Lung (tissue), 12 donors: Measurements from ENCODE around the gene RAB6A. TPM values are rescaled to one million over a fixed set of nuclear protein-coding genes. Genes with fewer than 3 reads are reported as not detected.

Experiments
- ATAC-seq: fragments of 200-7000 bp; cut with Tn5 transposase; one replicate; pipeline ENCODE4 v1.9.1; 2020; ENCODE audit warnings: moderate number of reproducible peaks; ENCODE audit not compliant: insufficient read depth, low FRiP score
- DNase-seq, 3 donors: peaks; one replicate each; pipeline ENCODE4 v3.0.0-alpha.2; 2013 to 2017
- H3K27ac ChIP-seq, 2 donors: one replicate each; pipeline ENCODE4 v1.5.1; 2013; ENCODE audit warnings: mild to moderate bottlenecking in 2 of 2, moderate library complexity in 2 of 2, control low read depth in 1 of 2, inconsistent platforms in 1 of 2, low read depth in 1 of 2, low read length in 1 of 2
- H3K27me3 ChIP-seq, 3 donors: one replicate each; pipeline ENCODE4 v1.5.1; 2013; ENCODE audit warnings: low read length in 2 of 3; ENCODE audit not compliant: control insufficient read depth in 3 of 3, insufficient read depth in 3 of 3
- H3K36me3 ChIP-seq, 4 donors: one replicate each; pipeline ENCODE4 v1.5.1; 2013; ENCODE audit warnings: low read length in 4 of 4, mild to moderate bottlenecking in 1 of 4, moderate library complexity in 1 of 4; ENCODE audit not compliant: control insufficient read depth in 4 of 4, insufficient read depth in 4 of 4
- H3K4me1 ChIP-seq, 5 donors: one replicate each; pipeline ENCODE4 v1.5.1; 2013; ENCODE audit warnings: low read length in 5 of 5, mild to moderate bottlenecking in 2 of 5, moderate library complexity in 1 of 5; ENCODE audit not compliant: control insufficient read depth in 5 of 5, insufficient read depth in 5 of 5
- H3K4me3 ChIP-seq: one replicate; pipeline ENCODE4 v1.5.1; 2013; ENCODE audit warnings: mild to moderate bottlenecking, control low read depth, moderate library complexity
- H3K9ac ChIP-seq, 2 donors: one replicate each; pipeline ENCODE4 v1.5.1; 2013; ENCODE audit warnings: low read length in 2 of 2, control low read depth in 1 of 2; ENCODE audit not compliant: insufficient read depth in 1 of 2
- H3K9me3 ChIP-seq, 4 donors: one replicate each; pipeline ENCODE4 v1.5.1; 2013; ENCODE audit warnings: low read length in 3 of 4, mild to moderate bottlenecking in 1 of 4, moderate library complexity in 1 of 4; ENCODE audit not compliant: control insufficient read depth in 4 of 4, insufficient read depth in 3 of 4
- WGBS, 2 donors: extraction: QIAGEN DNeasy Blood & Tissue Kit; methylation state at CpG; one replicate each; pipeline ENCODE4 v1.1.7; 2013; 5-methylcytosine and 5-hydroxymethylcytosine counted together
- polyA plus RNA-seq, 2 donors: library from polyadenylated mRNA; stranded (reverse); fragments of 200-250 nt; gene quantifications; one replicate each; pipeline ENCODE4 v1.2.1, GENCODE V29; 2013
- total RNA-seq, 2 donors: library from RNA; depleted of rRNA in 1 of 2; stranded (reverse); fragments of >200 nt in 1 of 2; gene quantifications; one replicate each; pipeline ENCODE4 v1.2.1, GENCODE V29; 2014 to 2021
- TF ChIP-seq, protein P1 (sequence below): IDR thresholded peaks from 2 replicates; pipeline ENCODE4 v1.5.1; 2012; ENCODE audit warnings: mild to moderate bottlenecking; ENCODE audit errors: control extremely low read depth, extremely low read depth
- donor health status: control.
- donor health status: control.
- donor health status: Bipolar disorder and iron deficiency.
- donor health status: healthy.
- donor health status: DM: yes; HTN: yes; CAD: no.

RAB6A gene
- total and polyA plus RNA-seq, 4 donors = 45.8 to 159 (median 81.8) TPM

- ATAC-seq = no peak
- 45 to 46% methylated on average over 16 of the region's 16 CpGs for WGBS, 2 donors
- Histone ChIP-seq H3K4me3 (no peak overlapping the region), H3K4me1 (peaks cover 0 to 16% (median 2%) of the 10 kb centered on the region in 5 donors), H3K9me3 (no peaks in the 10 kb centered on the region), H3K27ac (peak overlapping the region; percentile 41 to 79), H3K9ac (peak overlapping the region in 1 of 2 donors; percentile 68), H3K27me3 (no peaks in the 10 kb centered on the region), H3K36me3 (no peaks in the 10 kb centered on the region)
- TF ChIP-seq, protein P1, sequence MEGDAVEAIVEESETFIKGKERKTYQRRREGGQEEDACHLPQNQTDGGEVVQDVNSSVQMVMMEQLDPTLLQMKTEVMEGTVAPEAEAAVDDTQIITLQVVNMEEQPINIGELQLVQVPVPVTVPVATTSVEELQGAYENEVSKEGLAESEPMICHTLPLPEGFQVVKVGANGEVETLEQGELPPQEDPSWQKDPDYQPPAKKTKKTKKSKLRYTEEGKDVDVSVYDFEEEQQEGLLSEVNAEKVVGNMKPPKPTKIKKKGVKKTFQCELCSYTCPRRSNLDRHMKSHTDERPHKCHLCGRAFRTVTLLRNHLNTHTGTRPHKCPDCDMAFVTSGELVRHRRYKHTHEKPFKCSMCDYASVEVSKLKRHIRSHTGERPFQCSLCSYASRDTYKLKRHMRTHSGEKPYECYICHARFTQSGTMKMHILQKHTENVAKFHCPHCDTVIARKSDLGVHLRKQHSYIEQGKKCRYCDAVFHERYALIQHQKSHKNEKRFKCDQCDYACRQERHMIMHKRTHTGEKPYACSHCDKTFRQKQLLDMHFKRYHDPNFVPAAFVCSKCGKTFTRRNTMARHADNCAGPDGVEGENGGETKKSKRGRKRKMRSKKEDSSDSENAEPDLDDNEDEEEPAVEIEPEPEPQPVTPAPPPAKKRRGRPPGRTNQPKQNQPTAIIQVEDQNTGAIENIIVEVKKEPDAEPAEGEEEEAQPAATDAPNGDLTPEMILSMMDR = no peak
- DNase-seq = no peak
Measured at GRCh38 chr11:73761403-73761945, 600 bp upstream of the RAB6A start.

DNA sequence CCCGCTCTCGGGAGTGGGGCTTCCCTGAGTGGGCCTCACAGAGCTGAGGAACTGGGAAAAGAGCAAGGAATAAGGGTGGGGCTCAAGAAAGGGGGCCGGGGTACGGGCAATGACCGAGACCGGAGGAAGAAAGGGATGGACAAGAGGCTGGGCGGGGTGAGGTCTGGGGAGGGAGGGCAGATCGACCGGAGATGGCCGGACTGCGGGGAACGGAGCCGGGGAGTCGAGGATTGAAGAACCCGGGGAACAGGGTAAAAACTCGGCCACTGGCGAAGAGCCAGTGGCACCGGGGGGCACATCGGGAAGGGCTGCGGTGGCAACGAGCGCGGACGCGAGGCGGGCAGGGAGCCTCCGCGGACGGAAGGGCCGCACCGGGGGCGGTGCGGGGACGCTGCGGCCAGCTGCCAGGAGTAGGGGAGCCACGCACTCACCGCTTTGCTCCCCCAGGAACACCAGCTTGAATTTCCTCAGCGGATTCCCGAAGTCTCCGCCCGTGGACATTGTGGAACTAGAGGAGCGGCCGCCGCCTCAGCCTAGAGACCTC, 667 bp downstream of the RAB6A start:
- Histone ChIP-seq H3K36me3 (no peaks in the 10 kb centered on the region), H3K9ac (peak overlapping the region; percentile 86), H3K4me1 (peaks cover 0 to 16% (median 2%) of the 10 kb centered on the region in 5 donors), H3K27me3 (no peaks in the 10 kb centered on the region), H3K27ac (peak overlapping the region; percentile 96 to 98), H3K9me3 (no peaks in the 10 kb centered on the region), H3K4me3 (peak overlapping the region; percentile 97)
- DNase-seq (peak; percentile 67 to 75 (median 72)), ATAC-seq (peak; percentile 27)
- TF ChIP-seq, protein P1 = no peak
- WGBS, 2 donors = 0 to 1% methylated on average over 44 of the region's 44 CpGs

- no peaks in the 10 kb centered on the region for H3K27me3 ChIP-seq
- no peaks in the 10 kb centered on the region for H3K9me3 ChIP-seq
- ATAC-seq = no peak
- H3K4me3 ChIP-seq = peak overlapping the region; percentile 97
- H3K27ac ChIP-seq = peak overlapping the region; percentile 96 to 98
- DNase-seq = peak in 2 of 3 donors; percentile 62 to 70
- no peaks in the 10 kb centered on the region for H3K36me3 ChIP-seq
- TF ChIP-seq, protein P1 = no peak
- WGBS, 2 donors = 2 to 3% methylated on average over 8 of the region's 8 CpGs
- peak overlapping the region; percentile 86 for H3K9ac ChIP-seq
- peaks cover 0 to 16% (median 2%) of the 10 kb centered on the region in 5 donors for H3K4me1 ChIP-seq
Measured at GRCh38 chr11:73759610-73760134, 1.2 kb downstream of the RAB6A start.
